A549 treated with DMSO at 1 μM for 4 hours (cell line): ENCODE measurements around the gene TRIM17. TPM values are rescaled to one million over a fixed set of nuclear protein-coding genes. Genes with fewer than 3 reads are reported as not detected.

Source experiments
- total RNA-seq: library from RNA; stranded (reverse); fragments of 200-300 nt; extraction: Qiagen RNA extraction; gene quantifications from 5 replicates; pipeline ENCODE4 v1.2.3, GENCODE V29; 2022; ENCODE audit warnings: low read depth

Gene TRIM17
- not detected in 5 replicates for total RNA-seq

GRCh38 chr1:228416217-228416933 is at the start of gene TRIM17:
TRIM17 (minus strand) TSS chr1:228416861; CDS start chr1:228415072, 1,789 bp downstream.

Other genes with a start within 250 kb of the TRIM17 start
- gene OBSCN, start 208.8 kb downstream of the TRIM17 start, total RNA-seq, result 3.9 to 6.4 TPM (median 5.8 TPM) in 5 replicates
- 31.1 to 36.8 TPM (median 35.9 TPM) in 5 replicates for gene TRIM11, start 10.0 kb downstream of the TRIM17 start, total RNA-seq
- gene RNF187, start 70.5 kb upstream of the TRIM17 start, total RNA-seq, result 67.0 to 87.8 TPM (median 79.6 TPM) in 5 replicates